Chondrocyte (in vitro differentiated cells): ENCODE measurements around the gene SMG7. TPM values are rescaled to one million over a fixed set of nuclear protein-coding genes. Genes with fewer than 3 reads are reported as not detected.

Experiments used
- DNase-seq: peaks from one replicate; pipeline ENCODE4 v3.0.0; 2021; ENCODE audit warnings: mixed read lengths, low spot score
- H3K27ac Mint-ChIP-seq: one replicate; pipeline ENCODE4 v1.8.0; 2021; ENCODE audit warnings: mild to moderate bottlenecking, moderate library complexity, mixed read lengths; ENCODE audit not compliant: unreplicated experiment
- H3K27me3 Mint-ChIP-seq: 2 replicates; pipeline ENCODE4 v1.8.0; 2021; ENCODE audit warnings: low read depth, mixed read lengths
- H3K36me3 Mint-ChIP-seq: 2 replicates; pipeline ENCODE4 v1.8.0; 2021; ENCODE audit warnings: low read depth, mixed read lengths
- H3K4me1 Mint-ChIP-seq: 2 replicates; pipeline ENCODE4 v1.8.0; 2021; ENCODE audit warnings: low read depth, mild to moderate bottlenecking, mixed read lengths
- H3K4me3 Mint-ChIP-seq: one replicate; pipeline ENCODE4 v1.8.0; 2021; ENCODE audit warnings: mild to moderate bottlenecking, moderate library complexity, mixed read lengths; ENCODE audit not compliant: unreplicated experiment
- H3K9me3 Mint-ChIP-seq: 2 replicates; pipeline ENCODE4 v1.8.0; 2021; ENCODE audit warnings: low read depth, mixed read lengths
- CTCF ChIP-seq: fragments of 200-600 bp; sonication (generic); IDR thresholded peaks from 2 replicates; pipeline ENCODE4 v1.5.0; 2021; ENCODE audit warnings: antibody characterized with exemption, mild to moderate bottlenecking, moderate library complexity
- total RNA-seq: library from RNA; stranded (reverse); gene quantifications from 3 replicates; pipeline ENCODE4 v1.2.1, GENCODE V29; 2021

Gene SMG7
- total RNA-seq, 1 donor from 2014 or later, result 49.4 TPM

GRCh38 chr1:183484254-183484653, 12.0 kb downstream of the SMG7 start:
- H3K4me1 Mint-ChIP-seq, result peaks cover 11% of the 10 kb centered on the region
- H3K27me3 Mint-ChIP-seq, result no peaks in the 10 kb centered on the region
- no peak overlapping the region for H3K27ac Mint-ChIP-seq
- peak; percentile 69 for TF ChIP-seq CTCF
- H3K36me3 Mint-ChIP-seq, result no peaks in the 10 kb centered on the region
- no peak overlapping the region for H3K4me3 Mint-ChIP-seq
- no peak for DNase-seq
- H3K9me3 Mint-ChIP-seq, result no peaks in the 10 kb centered on the region

- no peak for TF ChIP-seq CTCF
- no peaks in the 10 kb centered on the region for H3K9me3 Mint-ChIP-seq
- DNase-seq, result no peak
- no peaks in the 10 kb centered on the region for H3K36me3 Mint-ChIP-seq
- peaks cover 11% of the 10 kb centered on the region for H3K4me1 Mint-ChIP-seq
- no peak overlapping the region for H3K27ac Mint-ChIP-seq
- no peak overlapping the region for H3K4me3 Mint-ChIP-seq
- H3K27me3 Mint-ChIP-seq, result no peaks in the 10 kb centered on the region
Measured at GRCh38 chr1:183484851-183485250, 12.6 kb downstream of the SMG7 start.

DNA sequence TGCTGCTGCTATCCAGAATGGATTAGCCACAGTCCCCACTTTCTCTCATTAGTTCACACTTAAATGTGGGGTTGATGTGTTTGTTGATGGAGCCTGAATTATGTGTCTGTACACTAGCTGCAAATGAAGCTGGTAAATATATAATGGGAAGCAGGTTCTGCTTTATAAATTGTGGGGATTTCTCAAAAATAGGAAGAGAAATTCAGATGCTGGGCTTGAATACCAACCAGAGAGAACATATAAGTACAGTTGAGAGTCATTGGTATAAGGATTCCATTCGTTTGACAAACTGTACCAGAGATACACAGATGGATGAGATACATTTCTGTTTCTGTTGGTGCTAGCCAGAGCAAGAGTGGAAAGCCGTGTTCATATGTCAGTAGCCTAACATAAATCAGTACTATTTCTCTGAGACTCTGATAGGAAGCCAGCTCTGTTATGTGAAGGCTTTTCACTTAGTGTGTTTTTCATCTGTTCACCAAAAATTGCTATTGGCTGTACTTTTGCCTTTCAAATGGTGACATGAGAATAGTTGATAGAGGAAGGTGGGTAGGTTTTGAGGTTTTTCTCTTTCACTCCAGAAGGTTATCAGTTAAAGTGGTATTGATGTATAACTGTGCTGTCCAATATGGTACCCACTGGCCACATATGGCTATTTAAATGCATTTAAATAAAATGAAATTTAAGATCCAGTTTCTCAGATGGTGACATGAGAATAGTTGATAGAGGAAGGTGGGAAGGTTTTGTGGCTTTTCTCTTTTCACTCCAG, 15.6 kb downstream of the SMG7 start:
- Mint-ChIP-seq H3K36me3 (no peaks in the 10 kb centered on the region), H3K4me3 (no peak overlapping the region), H3K4me1 (peaks cover 3% of the 10 kb centered on the region), H3K27ac (no peak overlapping the region), H3K27me3 (no peaks in the 10 kb centered on the region), H3K9me3 (no peaks in the 10 kb centered on the region)
- no peak for TF ChIP-seq CTCF
- no peak for DNase-seq

DNA sequence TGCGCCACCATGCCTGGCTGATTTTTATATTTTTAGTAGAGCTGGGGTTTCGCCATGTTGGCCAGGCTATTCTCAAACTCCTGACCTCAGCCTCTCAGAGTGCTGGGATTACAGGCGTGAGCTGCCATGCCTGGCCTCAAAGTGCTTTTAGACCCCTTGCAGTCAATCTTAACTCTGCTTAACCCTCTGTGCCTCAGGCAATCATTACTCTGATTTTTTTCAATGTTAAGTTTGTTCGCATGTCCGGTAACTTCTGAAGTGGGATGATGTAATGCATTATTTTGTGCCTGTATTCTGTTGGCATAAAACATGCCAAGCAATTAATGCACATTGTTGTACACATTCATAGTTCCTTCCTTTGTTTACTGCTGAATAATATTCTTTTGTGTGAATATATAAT, 18.6 kb downstream of the SMG7 start:
- H3K27me3 Mint-ChIP-seq, result no peaks in the 10 kb centered on the region
- H3K36me3 Mint-ChIP-seq, result peaks cover 2% of the 10 kb centered on the region
- H3K9me3 Mint-ChIP-seq, result no peaks in the 10 kb centered on the region
- peaks cover 3% of the 10 kb centered on the region for H3K4me1 Mint-ChIP-seq
- no peak for TF ChIP-seq CTCF
- H3K4me3 Mint-ChIP-seq, result no peak overlapping the region
- H3K27ac Mint-ChIP-seq, result no peak overlapping the region
- DNase-seq, result no peak

DNA sequence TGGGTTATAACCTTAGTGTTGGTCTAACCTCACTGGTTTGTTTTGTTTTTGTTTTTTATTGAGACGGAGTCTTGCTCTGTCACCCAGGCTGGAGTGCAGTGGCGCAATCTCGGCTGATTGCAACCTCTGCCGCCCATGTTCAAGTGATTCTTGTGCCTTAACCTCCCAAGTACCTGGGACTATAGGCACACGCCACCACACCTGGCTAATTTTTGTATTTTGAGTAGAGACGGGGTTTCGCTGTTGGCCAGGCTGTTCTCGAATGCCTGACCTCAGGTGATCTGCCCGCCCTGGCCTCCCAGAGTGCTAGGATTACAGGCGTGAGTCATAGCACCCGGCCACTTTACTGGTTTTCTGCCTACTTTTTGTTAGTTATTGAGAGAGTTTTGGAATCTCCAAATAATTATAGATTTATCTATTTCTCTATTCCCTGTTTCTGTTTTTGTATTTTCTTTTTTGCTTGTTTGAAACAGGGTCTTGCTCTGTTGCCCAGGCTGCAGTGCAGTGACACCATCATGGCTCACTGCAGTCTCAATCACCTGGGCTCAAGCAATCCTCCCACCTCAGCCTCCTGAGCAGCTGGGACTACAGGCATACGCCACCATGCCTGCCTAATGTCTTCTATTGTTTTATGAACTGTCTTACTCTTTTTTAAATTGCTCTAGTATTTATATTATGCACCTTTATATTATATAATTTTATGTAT, 21.4 kb downstream of the SMG7 start:
- no peak for DNase-seq
- H3K9me3 Mint-ChIP-seq, result no peaks in the 10 kb centered on the region
- H3K4me3 Mint-ChIP-seq, result no peak overlapping the region
- H3K27me3 Mint-ChIP-seq, result no peaks in the 10 kb centered on the region
- H3K4me1 Mint-ChIP-seq, result peaks cover 3% of the 10 kb centered on the region
- peaks cover 2% of the 10 kb centered on the region for H3K36me3 Mint-ChIP-seq
- H3K27ac Mint-ChIP-seq, result no peak overlapping the region
- no peak for TF ChIP-seq CTCF
